Right atrium auricular region (tissue), 2 donors: ENCODE measurements around the gene NEBL. TPM values are rescaled to one million over a fixed set of nuclear protein-coding genes. Genes with fewer than 3 reads are reported as not detected.
A peak's percentile ranks its signal among the peaks of the same experiment; 100 is the strongest.

Source experiments
- DNase-seq: peaks from one replicate; pipeline ENCODE4 v3.0.0-alpha.2; 2019; ENCODE audit warnings: low spot score
- H3K27ac ChIP-seq, 2 donors: fragments of 200-600 bp; sonication (generic); 1 replicate in 1 of 2; 2 replicates in 1 of 2; pipeline ENCODE4 v1.5.1; 2016 to 2019
- H3K27me3 ChIP-seq, 2 donors: fragments of 200-600 bp; sonication (generic); one replicate each; pipeline versions ENCODE4 v1.5.1 to v1.6.0; 2017 to 2019
- H3K36me3 ChIP-seq: fragments of 200-600 bp; sonication (generic); one replicate; pipeline ENCODE4 v1.5.1; 2016
- H3K4me1 ChIP-seq, 2 donors: fragments of 200-600 bp; sonication (generic); one replicate each; pipeline versions ENCODE4 v1.5.1 to v1.6.0; 2017 to 2019
- H3K4me3 ChIP-seq, 2 donors: fragments of 200-600 bp; sonication (generic); 1 replicate in 1 of 2; 2 replicates in 1 of 2; pipeline ENCODE4 v1.5.1; 2017 to 2019; ENCODE audit warnings: mild to moderate bottlenecking in 1 of 2, moderate library complexity in 1 of 2
- H3K9me3 ChIP-seq, 2 donors: fragments of 200-600 bp; sonication (generic); one replicate each; pipeline ENCODE4 v1.5.1; 2019
- total RNA-seq, 2 donors: library from RNA; depleted of rRNA; stranded (reverse); fragments of >200 nt; gene quantifications; one replicate each; pipeline ENCODE4 v1.1.0, GENCODE V29; 2016
- TF ChIP-seq, protein P1 (sequence below), 2 donors: fragments of 200-600 bp; sonication (generic); IDR thresholded peaks; one replicate each; pipeline ENCODE4 v1.5.1; 2019; ENCODE audit warnings: antibody characterized with exemption in 2 of 2

NEBL gene
- total RNA-seq, 2 donors from 2014 or later, result 304 to 550 TPM

- no peak for DNase-seq
- no peak overlapping the region for H3K27ac ChIP-seq
- no peaks in the 10 kb centered on the region for H3K27me3 ChIP-seq
- no peaks in the 10 kb centered on the region for H3K4me1 ChIP-seq
- no peaks in the 10 kb centered on the region for H3K36me3 ChIP-seq
- no peak overlapping the region for H3K4me3 ChIP-seq
- H3K9me3 ChIP-seq, result no peaks in the 10 kb centered on the region
- TF ChIP-seq, protein P1, sequence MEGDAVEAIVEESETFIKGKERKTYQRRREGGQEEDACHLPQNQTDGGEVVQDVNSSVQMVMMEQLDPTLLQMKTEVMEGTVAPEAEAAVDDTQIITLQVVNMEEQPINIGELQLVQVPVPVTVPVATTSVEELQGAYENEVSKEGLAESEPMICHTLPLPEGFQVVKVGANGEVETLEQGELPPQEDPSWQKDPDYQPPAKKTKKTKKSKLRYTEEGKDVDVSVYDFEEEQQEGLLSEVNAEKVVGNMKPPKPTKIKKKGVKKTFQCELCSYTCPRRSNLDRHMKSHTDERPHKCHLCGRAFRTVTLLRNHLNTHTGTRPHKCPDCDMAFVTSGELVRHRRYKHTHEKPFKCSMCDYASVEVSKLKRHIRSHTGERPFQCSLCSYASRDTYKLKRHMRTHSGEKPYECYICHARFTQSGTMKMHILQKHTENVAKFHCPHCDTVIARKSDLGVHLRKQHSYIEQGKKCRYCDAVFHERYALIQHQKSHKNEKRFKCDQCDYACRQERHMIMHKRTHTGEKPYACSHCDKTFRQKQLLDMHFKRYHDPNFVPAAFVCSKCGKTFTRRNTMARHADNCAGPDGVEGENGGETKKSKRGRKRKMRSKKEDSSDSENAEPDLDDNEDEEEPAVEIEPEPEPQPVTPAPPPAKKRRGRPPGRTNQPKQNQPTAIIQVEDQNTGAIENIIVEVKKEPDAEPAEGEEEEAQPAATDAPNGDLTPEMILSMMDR (IDR thresholded peaks at IDR 0.05), result no peak
These were observed 136.7 kb downstream of the NEBL start for GRCh38 chr10:20760460-20760859.

GRCh38 chr10:20748551-20748950 lies 148.6 kb downstream of the NEBL start:
- Histone ChIP-seq H3K27me3 (no peaks in the 10 kb centered on the region), H3K36me3 (no peaks in the 10 kb centered on the region), H3K4me1 (peaks cover 0 to 9% of the 10 kb centered on the region in 2 donors), H3K4me3 (no peak overlapping the region), H3K9me3 (peaks cover 0 to 23% of the 10 kb centered on the region in 2 donors), H3K27ac (peak overlapping the region in 1 of 2 donors; percentile 43)
- no peak for DNase-seq
- TF ChIP-seq, protein P1 (IDR thresholded peaks at IDR 0.05), result no peak

GRCh38 chr10:20747782-20748181 lies 149.3 kb downstream of the NEBL start:
- no peaks in the 10 kb centered on the region for H3K27me3 ChIP-seq
- H3K4me1 ChIP-seq, result peaks cover 0 to 9% of the 10 kb centered on the region in 2 donors
- TF ChIP-seq, protein P1 (IDR thresholded peaks at IDR 0.05), result no peak
- H3K9me3 ChIP-seq, result peaks cover 0 to 23% of the 10 kb centered on the region in 2 donors
- no peaks in the 10 kb centered on the region for H3K36me3 ChIP-seq
- DNase-seq, result no peak
- peak overlapping the region in 1 of 2 donors; percentile 43 for H3K27ac ChIP-seq
- no peak overlapping the region for H3K4me3 ChIP-seq

DNA sequence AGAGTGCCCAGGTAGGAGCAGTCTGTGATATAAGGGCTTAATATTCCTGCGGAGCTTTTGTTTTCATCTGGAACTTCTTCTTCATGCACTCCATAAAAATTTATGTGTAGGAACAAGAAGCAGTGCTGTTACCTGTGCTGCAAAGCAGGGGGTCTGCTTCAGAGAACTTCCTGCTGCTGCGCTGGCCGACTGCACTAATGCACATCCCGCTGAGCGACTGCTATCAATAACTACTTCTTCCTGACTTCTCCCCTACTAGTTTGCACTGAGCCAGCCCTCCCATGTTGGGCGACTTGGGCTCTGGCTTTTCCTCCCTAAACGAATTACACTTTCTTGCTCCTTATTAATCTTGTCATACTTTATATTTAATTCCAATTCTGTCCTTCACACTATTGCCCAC lies 150.3 kb downstream of the NEBL start:
- Histone ChIP-seq H3K4me3 (no peak overlapping the region), H3K27ac (no peak overlapping the region), H3K36me3 (no peaks in the 10 kb centered on the region), H3K4me1 (peaks cover 0 to 9% of the 10 kb centered on the region in 2 donors), H3K9me3 (peaks cover 0 to 23% of the 10 kb centered on the region in 2 donors), H3K27me3 (no peaks in the 10 kb centered on the region)
- TF ChIP-seq, protein P1 (IDR thresholded peaks at IDR 0.05), result no peak
- DNase-seq, result no peak

DNA sequence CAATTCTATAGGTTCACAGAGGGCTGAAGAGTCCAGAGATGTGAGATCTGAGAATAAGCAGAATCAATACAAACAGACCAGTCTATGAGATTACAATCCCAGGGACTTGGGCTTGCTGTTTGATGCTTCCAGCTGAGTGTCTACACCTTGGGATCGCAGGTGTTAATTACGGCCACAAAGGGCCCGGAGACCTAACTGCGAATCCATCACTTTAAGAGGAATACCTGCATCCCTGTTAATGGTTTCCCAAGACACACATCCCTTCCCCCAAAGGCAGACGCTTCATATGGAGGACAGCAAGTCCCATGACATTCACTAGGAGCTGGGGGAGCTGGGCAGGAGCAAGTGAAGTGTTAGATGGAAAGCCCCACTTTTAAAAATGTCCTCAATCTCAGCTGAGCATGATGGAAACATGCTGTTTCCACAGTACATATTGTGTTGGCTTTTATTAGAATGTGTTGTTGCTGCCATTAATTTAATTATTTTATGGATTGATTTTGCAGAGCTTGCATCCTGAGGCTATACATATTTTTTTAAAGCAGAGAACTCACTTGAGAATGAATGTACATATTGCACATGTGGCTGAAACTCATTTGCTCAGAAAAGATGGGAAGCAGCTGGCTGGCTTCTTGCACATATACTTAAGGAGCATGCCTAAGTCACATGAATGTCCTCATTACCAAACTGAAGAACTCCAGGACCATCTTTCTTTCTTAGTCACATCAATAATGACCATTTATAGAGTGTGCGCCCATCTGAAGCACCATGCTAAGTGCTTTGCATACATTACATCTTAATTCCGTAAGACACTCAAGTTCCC lies 151.3 kb downstream of the NEBL start:
- DNase-seq, result no peak
- H3K27me3 ChIP-seq, result no peaks in the 10 kb centered on the region
- TF ChIP-seq, protein P1 (IDR thresholded peaks at IDR 0.05), result no peak
- no peak overlapping the region for H3K27ac ChIP-seq
- peaks cover 0 to 9% of the 10 kb centered on the region in 2 donors for H3K4me1 ChIP-seq
- H3K9me3 ChIP-seq, result peaks cover 0 to 19% of the 10 kb centered on the region in 2 donors
- H3K36me3 ChIP-seq, result no peaks in the 10 kb centered on the region
- H3K4me3 ChIP-seq, result no peak overlapping the region
